Measurements from ENCODE around the gene RSPH1. TPM values are rescaled to one million over a fixed set of nuclear protein-coding genes. Genes with fewer than 3 reads are reported as not detected.
A peak's percentile ranks its signal among the peaks of the same experiment; 100 is the strongest.

RSPH1 gene
- total RNA-seq, 2 experiments from 2014 or later: not detected

DNA sequence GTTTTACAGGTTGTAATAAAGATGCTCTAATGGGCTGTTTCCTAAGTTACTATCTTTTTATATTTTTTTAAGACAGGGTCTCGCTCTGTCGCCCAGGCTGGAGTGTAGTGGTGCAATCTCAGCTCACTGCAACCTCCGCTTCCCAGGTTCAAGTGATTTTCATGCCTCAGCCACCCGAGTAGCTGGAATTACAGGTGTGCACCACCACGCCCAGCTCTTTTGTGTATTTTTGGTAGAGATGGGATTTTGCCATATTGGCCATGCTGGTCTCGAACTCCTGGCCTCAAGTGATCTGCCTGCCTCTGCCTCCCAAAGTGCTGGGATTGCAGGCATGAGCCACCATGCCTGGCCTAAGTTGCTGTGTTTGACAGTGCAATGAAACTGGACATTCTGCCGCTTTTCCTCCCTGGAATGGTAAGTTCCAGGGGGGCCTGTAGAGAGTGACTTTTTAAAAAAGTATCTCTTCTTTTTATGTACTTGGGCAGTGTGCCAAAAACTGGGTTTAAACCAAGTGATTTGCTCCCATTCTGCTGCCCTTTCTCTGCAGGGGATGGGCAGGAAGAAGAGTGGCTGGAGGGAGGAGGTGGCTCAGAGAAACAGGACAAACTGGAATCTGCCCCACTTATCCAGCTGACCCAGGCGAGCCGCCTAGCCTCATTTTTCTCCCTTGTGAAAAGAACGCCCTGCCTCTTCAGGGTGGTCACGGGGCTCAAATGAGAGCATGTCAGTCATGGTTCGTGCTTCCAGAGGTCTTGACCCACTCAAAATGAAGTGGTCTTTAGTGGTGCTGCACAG lies 19.9 kb upstream of the RSPH1 start:
- Mint-ChIP-seq H3K27ac (no peak overlapping the region), H3K27me3 (peaks cover 13% of the 10 kb centered on the region), H3K4me3 (no peak overlapping the region), H3K4me1 (peaks cover 17% of the 10 kb centered on the region), H3K36me3 (peaks cover 11% of the 10 kb centered on the region), H3K9me3 (ENCODE audit: low read depth) (no peaks in the 10 kb centered on the region)
- DNase-seq (no peak), ATAC-seq (no peak)
- CTCF ChIA-PET: interaction anchor here (1.8 to 2.7 kb wide), 3 partner anchors 8 to 49 kb away, joined by 3 to 15 read pairs (median 9); no protein-coding TSS in a partner anchor

DNA sequence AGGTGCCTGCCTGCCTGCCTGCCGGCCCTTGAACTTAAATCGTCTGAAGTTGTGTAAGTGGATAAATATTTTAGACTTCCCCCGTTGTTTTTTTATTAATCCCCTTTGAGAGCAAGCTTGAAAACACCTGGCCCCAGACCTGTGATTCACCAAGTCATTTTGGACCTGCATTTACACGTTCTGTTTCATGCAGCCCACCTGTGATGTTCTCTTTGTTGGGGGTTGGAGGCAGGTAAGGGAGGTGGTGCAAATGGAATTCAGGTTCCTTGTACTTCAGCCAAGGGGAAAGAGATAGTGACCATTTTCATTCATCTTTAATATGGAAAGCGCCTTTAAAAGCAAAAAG lies 18.8 kb upstream of the RSPH1 start:
- CTCF ChIA-PET: interaction anchor here (1.4 to 2.7 kb wide), 4 partner anchors 9 to 22 kb away, joined by 4 to 15 read pairs (median 8); no protein-coding TSS in a partner anchor
- Mint-ChIP-seq H3K4me3 (peak overlapping the region; percentile 72), H3K27ac (no peak overlapping the region), H3K9me3 (ENCODE audit: low read depth) (no peaks in the 10 kb centered on the region), H3K36me3 (peaks cover 5% of the 10 kb centered on the region), H3K4me1 (peaks cover 17% of the 10 kb centered on the region), H3K27me3 (peaks cover 19% of the 10 kb centered on the region)
- no peak for ATAC-seq
- DNase-seq: no peak

DNA sequence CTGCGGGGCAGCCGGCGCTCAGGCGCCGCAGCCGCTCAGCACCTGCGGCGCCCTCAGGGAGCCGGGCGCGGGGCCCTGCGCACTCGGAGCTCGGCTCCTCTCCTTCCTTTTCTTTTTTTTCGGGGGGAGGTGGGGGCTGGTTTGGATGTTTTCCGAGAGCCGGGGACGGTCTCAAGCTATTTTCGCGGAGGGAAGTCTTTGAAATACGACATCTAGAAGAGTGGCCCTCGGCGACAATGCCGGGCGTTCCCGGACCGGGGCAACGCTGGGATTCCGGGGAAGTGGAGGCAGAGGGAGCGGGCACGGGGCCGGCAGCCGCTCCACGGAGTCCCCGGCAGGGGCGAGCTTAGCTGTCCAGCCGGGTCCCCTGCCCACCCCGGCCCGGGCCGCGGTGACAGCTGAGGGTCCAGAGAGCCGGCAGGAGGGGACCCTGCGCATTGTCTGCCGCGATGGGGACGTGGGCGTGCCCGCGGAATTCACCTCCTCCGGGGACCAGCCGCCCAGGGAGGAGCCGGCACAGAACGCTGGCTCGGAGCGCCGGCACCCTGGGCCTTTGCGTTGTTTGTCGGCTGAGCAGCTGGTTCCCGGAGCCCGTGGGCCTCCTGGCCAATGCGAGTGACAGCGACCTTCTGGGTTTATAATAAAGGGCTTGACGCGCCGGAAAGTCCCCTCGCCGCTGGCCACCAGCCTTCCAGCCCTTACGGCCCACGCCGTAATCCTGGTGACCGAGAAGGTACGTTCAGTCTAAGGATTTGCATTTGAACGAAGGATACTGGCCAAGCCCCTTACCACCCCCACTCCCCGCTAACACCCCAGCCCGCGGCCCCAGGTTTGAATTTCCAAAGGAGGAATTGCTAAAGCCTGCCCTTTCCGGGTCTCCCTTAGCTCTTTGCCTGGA lies 18.2 kb upstream of the RSPH1 start:
- DNase-seq: peak; percentile 68
- Mint-ChIP-seq H3K9me3 (ENCODE audit: low read depth) (no peaks in the 10 kb centered on the region), H3K27ac (peak overlapping the region; percentile 69), H3K27me3 (peaks cover 20% of the 10 kb centered on the region), H3K36me3 (peaks cover 1% of the 10 kb centered on the region), H3K4me3 (peak overlapping the region; percentile 72), H3K4me1 (peaks cover 17% of the 10 kb centered on the region)
- peak; percentile 73 for ATAC-seq
- CTCF ChIA-PET: interaction anchor here (1.1 to 2.7 kb wide), 5 partner anchors 10 to 47 kb away, joined by 4 to 15 read pairs (median 6); no protein-coding TSS in a partner anchor

DNA sequence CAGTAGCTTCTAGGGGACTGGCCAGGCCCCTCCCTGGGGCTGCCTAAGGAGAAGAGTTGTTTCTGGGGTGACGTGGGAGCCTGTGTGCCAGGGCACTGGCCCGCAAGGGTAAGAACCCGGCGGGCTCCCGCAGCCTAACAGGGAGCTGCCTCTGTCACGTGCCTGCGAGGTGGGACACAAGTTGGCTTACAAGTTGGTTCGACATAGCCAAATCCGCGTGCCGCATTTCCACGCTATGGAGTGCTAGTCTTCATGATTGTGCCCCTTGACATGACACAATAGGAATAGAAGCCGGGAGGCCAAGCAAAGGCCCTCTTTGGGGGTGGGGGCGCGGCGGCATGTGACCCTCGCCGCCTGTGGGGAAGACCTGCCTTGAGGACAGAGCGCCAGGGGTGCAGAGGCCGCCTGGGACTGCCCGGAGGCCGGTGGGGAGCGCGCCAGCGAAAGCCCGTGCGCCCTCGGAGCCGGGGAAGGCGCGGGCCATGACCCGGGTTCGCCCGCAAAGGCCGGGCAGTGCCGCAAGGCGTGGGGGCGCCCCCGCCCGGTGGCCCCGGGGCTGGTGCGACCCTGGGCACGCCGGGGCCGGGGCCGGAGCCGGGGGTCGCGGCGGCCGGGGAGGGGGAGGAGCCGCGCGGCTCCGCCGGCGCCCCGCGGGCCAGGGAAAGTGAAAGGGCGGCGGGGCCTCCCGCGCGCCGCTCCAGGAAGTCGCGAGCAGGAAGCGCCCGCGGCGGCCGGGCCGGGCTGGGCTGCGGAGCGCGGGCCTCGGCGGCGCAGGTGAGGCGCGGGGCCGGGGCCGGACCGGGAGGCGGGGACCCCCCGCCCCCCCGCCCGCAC lies 17.3 kb upstream of the RSPH1 start, which contains the start of gene SLC37A1:
TSS of gene SLC37A1 (plus strand) at position 702 of the 834 bp plus-strand sequence. CDS start 4,603 bp downstream, outside the sequence.
- CTCF ChIA-PET: interaction anchor here (0.7 to 2.7 kb wide), 6 partner anchors 10 to 46 kb away, joined by 3 to 15 read pairs (median 6); no protein-coding TSS in a partner anchor
- ATAC-seq (peak; percentile 86), DNase-seq (peak; percentile 53)
- Mint-ChIP-seq H3K27ac (peak within 1 kb of the TSS; percentile 69), H3K36me3 (peaks cover 1% of the 10 kb centered on the region), H3K9me3 (ENCODE audit: low read depth) (no peaks in the 10 kb centered on the region), H3K4me3 (peak within 1 kb of the TSS; percentile 72), H3K4me1 (peaks cover 17% of the 10 kb centered on the region), H3K27me3 (peaks cover 22% of the 10 kb centered on the region)

DNA sequence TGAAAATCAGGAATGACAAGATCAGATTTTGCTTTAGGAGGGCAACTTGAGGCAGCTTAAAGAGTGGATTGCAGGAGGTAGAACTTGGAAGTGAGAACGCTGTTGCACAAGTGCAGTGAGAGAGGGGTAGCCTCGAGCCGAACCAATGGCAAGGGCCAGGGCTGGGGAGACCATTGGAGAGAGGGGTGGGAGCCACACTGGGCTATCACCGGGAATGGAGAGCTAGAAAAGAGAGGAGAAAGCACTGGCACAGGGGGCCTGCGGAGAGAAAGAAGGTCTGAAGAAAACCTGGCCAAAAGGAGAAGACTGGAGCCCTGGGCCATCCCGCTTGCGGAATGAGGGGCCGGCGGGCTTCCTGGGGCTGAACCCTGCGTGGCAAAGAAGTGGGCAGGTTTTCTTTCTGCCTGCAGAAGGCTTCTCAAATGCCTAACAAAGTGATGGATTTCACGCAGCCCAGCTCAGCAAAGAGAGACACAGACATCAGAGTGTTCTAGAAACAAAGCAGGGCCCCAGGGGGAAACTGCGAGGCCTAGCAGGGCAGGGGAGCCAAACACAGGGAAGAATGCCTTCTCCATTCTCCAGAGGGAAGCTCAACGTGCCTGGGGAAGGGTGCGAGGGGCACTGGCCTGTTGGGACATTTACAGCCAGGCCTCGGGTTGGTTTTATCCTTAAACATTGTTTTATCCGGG lies 16.5 kb upstream of the RSPH1 start:
- H3K27ac Mint-ChIP-seq: no peak overlapping the region
- H3K4me1 Mint-ChIP-seq: peaks cover 17% of the 10 kb centered on the region
- CTCF ChIA-PET: interaction anchor here (0.7 to 2.3 kb wide), 2 partner anchors 9 to 13 kb away, joined by 3 to 6 read pairs; no protein-coding TSS in a partner anchor
- ATAC-seq (no peak), DNase-seq (peak; percentile 18)
- peaks cover 1% of the 10 kb centered on the region for H3K36me3 Mint-ChIP-seq
- no peaks in the 10 kb centered on the region for H3K9me3 Mint-ChIP-seq (ENCODE audit: low read depth)
- peaks cover 22% of the 10 kb centered on the region for H3K27me3 Mint-ChIP-seq
- peak overlapping the region; percentile 17 for H3K4me3 Mint-ChIP-seq

DNA sequence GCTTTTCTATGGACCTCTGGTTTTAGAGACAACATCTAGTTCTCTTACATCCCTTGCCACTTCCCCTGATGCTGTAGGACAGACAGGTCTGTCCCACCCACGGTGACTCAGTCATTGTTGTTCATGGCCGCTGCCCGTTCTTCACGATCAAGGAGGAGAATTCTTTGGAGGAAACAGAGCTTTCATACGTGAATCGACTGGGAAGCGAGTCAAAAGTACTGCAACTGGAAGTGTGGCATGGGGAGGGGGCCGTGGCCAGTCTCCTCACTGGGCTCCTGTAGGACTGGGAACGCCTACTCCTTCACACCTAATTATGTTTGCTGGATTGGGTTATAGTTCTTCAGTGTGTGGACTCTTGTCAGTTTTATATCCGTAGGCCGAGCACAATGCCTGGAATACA lies 13.2 kb upstream of the RSPH1 start:
- CTCF ChIA-PET: no interaction called here
- peaks cover 23% of the 10 kb centered on the region for H3K27me3 Mint-ChIP-seq
- H3K4me3 Mint-ChIP-seq: no peak overlapping the region
- no peak overlapping the region for H3K27ac Mint-ChIP-seq
- no peak for ATAC-seq
- peaks cover 3% of the 10 kb centered on the region for H3K4me1 Mint-ChIP-seq
- no peaks in the 10 kb centered on the region for H3K36me3 Mint-ChIP-seq
- DNase-seq: peak; percentile 33
- H3K9me3 Mint-ChIP-seq (ENCODE audit: low read depth): no peaks in the 10 kb centered on the region

DNA sequence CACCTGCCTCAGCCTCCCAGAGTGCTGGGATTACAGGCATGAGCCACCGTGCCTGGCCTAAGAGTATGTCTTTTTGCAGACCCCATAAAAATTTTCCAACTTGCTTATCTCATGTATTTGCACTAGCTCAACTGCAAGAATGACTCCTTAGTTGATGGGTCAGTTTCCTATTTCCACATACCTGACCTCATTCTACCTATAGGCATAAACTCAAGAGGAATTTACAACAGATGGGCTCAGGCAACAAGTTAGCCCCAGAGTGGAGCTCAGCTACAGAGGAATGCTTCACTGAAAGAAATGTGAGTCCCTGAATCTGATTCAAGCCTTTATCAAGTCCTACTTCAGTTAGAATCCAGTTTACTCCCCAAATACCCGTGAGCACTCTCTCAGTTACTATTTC lies 12.3 kb upstream of the RSPH1 start:
- no peaks in the 10 kb centered on the region for H3K36me3 Mint-ChIP-seq
- H3K4me1 Mint-ChIP-seq: peaks cover 12% of the 10 kb centered on the region
- peaks cover 23% of the 10 kb centered on the region for H3K27me3 Mint-ChIP-seq
- DNase-seq (no peak), ATAC-seq (no peak)
- no peaks in the 10 kb centered on the region for H3K9me3 Mint-ChIP-seq (ENCODE audit: low read depth)
- CTCF ChIA-PET: no interaction called here
- no peak overlapping the region for H3K27ac Mint-ChIP-seq
- H3K4me3 Mint-ChIP-seq: no peak overlapping the region

DNA sequence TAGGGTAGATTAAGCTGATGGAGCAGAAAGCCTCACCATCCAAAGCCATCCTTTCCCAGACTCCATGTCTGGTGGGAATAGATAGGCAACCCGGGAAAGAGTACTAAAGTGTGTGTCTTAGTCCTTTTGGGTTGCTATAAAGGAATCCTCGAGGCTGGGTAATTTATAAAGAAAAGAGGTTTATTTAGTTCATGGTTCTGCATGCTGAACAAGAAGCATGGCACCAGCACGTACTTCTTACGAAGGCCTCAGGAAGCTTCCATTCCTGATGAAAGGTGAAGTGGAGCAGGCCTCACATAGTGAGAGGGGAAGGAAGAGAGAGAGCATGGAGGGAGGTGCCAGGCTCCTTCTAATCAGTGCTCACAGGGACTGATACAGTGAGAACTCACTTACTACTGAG lies 11.4 kb upstream of the RSPH1 start:
- peaks cover 13% of the 10 kb centered on the region for H3K4me1 Mint-ChIP-seq
- no peaks in the 10 kb centered on the region for H3K36me3 Mint-ChIP-seq
- ATAC-seq (no peak), DNase-seq (peak; percentile 21)
- no peak overlapping the region for H3K27ac Mint-ChIP-seq
- H3K4me3 Mint-ChIP-seq: no peak overlapping the region
- H3K9me3 Mint-ChIP-seq (ENCODE audit: low read depth): no peaks in the 10 kb centered on the region
- CTCF ChIA-PET: interaction anchor here (2.2 kb wide), 1 partner anchor 127 kb away, joined by 7 read pairs; no protein-coding TSS in a partner anchor
- peaks cover 21% of the 10 kb centered on the region for H3K27me3 Mint-ChIP-seq

DNA sequence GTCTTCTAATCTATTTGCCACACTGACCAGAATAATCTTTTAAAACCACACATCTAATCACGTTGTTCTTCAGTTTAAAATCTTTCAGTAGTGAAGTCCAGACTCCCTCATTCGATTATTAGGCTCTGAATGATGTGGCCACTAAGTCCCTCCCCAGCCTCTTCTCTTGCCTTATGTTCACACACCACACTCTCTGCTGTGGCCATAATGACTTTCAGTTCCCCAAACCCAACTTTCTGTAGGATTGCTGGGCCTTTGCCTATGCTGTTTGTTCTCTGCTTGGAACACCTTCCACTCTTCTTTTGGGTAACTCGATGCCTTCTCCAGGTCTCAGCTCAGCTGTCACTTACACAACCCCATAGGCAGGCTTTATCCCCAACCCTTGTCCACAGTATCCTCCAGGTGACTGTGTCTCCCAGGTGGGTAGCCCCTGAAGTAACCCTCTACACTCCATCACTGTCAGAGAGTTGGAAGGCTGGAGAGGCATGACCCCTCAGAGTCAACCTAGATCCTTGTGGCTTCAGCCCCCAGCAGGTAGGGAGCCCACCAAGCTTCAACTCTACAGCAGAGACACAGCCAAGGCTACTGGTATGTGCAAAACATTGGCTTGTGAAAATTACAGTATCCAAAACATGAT lies 9.2 kb upstream of the RSPH1 start:
- Mint-ChIP-seq H3K27ac (no peak overlapping the region), H3K27me3 (peaks cover 8% of the 10 kb centered on the region), H3K4me3 (no peak overlapping the region), H3K4me1 (peaks cover 13% of the 10 kb centered on the region), H3K36me3 (no peaks in the 10 kb centered on the region), H3K9me3 (ENCODE audit: low read depth) (no peaks in the 10 kb centered on the region)
- CTCF ChIA-PET: interaction anchor here (1.1 to 2.2 kb wide), 2 partner anchors 38 to 124 kb away, joined by 3 to 7 read pairs; no protein-coding TSS in a partner anchor
- DNase-seq (peak; percentile 34), ATAC-seq (no peak)

DNA sequence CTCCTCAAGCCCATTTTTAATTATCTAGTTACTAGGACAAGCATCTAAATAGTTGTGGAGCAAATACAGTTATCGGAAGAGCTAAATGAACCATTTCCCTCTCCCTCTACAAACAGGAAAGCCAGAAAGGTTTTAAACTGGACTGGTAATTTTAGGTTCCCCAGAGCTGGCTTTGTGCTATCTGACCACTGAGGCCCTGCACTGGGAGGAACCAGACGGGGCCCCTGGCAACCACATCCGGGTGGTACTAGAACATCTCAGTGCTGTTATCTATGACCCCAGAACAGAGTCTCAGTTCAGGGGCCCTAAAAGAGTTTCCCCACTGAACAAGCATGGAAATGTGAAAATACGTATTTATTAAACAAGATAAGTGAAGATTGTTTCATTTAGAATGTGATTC lies 7.7 kb upstream of the RSPH1 start:
- no peak overlapping the region for H3K4me3 Mint-ChIP-seq
- CTCF ChIA-PET: interaction anchor here (0.9 to 1.1 kb wide), 2 partner anchors 9 to 24 kb away, joined by 3 to 4 read pairs; no protein-coding TSS in a partner anchor
- peak; percentile 63 for ATAC-seq

DNA sequence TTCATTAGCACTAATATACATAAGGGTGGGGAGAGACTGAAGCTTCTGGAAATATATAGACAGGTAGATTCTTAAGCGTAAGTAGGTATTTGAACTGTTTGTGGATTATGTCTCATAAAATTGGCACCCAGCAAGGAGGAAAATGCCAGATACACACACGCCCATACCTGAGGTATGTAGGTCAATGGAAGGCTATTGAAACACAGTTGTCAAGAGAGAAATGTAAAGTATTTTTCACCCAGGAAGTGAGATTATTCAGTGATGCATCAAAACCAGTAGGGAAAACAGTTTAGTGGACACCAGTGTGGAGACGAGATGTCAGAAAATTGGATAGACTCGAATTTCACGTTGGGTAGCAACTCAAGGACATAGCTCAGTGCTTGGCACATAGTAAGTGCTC lies 4.7 kb upstream of the RSPH1 start:
- CTCF ChIA-PET: interaction anchor here (1.1 to 2.2 kb wide), 3 partner anchors 13 to 33 kb away, joined by 5 to 6 read pairs (median 5); partner anchors contain the start of gene SLC37A1
- no peak for DNase-seq
- Mint-ChIP-seq H3K36me3 (no peaks in the 10 kb centered on the region), H3K27ac (no peak overlapping the region), H3K4me1 (peaks cover 23% of the 10 kb centered on the region), H3K4me3 (no peak overlapping the region), H3K9me3 (ENCODE audit: low read depth) (no peaks in the 10 kb centered on the region), H3K27me3 (peaks cover 5% of the 10 kb centered on the region)
- ATAC-seq: no peak

More for the DNA sequence above, 7.7 kb upstream of the RSPH1 start:
- Mint-ChIP-seq H3K4me1 (peaks cover 13% of the 10 kb centered on the region), H3K27ac (peak overlapping the region; percentile 53), H3K9me3 (ENCODE audit: low read depth) (no peaks in the 10 kb centered on the region), H3K36me3 (no peaks in the 10 kb centered on the region), H3K27me3 (peaks cover 6% of the 10 kb centered on the region)
- DNase-seq: peak; percentile 62

Measured in activated CD8-positive, alpha-beta memory T cell treated with anti-CD3 and anti-CD28 coated beads, Interleukin-2, amount 10 ng/mL, durations not matched to agents 7 days and 5 days (primary cell).